ENCODE measurements around the gene DAPP1. TPM values are rescaled to one million over a fixed set of nuclear protein-coding genes. Genes with fewer than 3 reads are reported as not detected.

The DAPP1 gene
- total and polyA plus RNA-seq, 10 of the 15 experiments (the other 5 are each of a cell fraction or from before 2014, with no cell fraction given): 46.5 to 147 (median 74.2) TPM

DNA sequence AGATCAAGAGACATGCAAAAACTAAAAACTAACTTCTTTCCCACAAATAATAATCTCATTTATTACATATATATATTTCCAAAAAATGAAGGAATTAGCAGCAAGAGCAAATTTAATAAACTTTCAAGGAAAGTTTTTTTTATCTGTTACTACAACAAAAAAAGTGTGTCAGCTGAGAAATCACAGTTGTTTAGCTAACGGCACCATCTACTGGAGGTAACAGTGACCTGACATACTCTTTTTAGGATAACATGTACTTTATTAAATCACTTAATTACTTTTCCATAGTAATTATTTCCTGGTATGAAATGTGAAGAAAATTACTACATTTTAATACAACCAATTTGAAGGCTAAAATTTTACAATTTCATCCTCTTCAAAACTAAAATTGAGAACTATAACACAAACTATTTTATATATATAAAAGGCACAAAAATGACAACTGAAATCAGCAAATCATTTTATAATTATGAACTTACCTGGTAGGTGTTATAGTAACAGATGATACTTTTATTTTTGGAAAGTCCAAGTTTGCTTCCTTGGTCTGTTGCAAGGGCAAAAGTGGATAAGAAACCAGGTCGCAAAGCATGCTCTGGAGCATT, 68.5 kb downstream of the DAPP1 start:
- peaks cover 6% of the 10 kb centered on the region; the same call in 1 of the 2 replicates for H3K79me2 ChIP-seq (ENCODE audit: control insufficient read depth, insufficient read depth, low read length)
- DNase-seq (ENCODE audit: low read depth, low spot score) (no peak), ATAC-seq (peak; percentile 80), FAIRE-seq (peak; percentile 56)
- CTCF ChIA-PET: interaction anchor here (0.6 to 3.1 kb wide), 30 partner anchors 9 to 879 kb away, joined by 3 to 167 read pairs (median 6); partner anchors contain the start of genes DAPP1, DNAJB14, LAMTOR3 and TRMT10A
- intact Hi-C loops (cut with micrococcal nuclease; ENCODE audit: unreplicated experiment) (loop anchor here (1.0 to 10.0 kb wide), 4 partner anchors 74 to 322 kb away; no protein-coding TSS in a partner anchor), in situ Hi-C loops (cut with MboI) (no loop called here)
- H3K36me3 ChIP-seq (ENCODE audit: control insufficient read depth in 2 of 2, insufficient read depth in 2 of 2, low read length in 1 of 2): peaks cover 5 to 14% of the 10 kb centered on the region in 2 experiments
- RAD21 ChIA-PET (ENCODE audit: unreplicated experiment): interaction anchor here (0.8 to 3.9 kb wide), 13 partner anchors 9 to 325 kb away, joined by 3 to 98 read pairs (median 5); partner anchors contain the start of genes DAPP1, DNAJB14, LAMTOR3 and TRMT10A
- H3K27ac ChIP-seq (ENCODE audit: control insufficient read depth, insufficient read depth): no peak overlapping the region
- no peak overlapping the region for H3K4me2 ChIP-seq (ENCODE audit: control insufficient read depth, insufficient read depth)
- H4K20me1 ChIP-seq (ENCODE audit: control insufficient read depth, insufficient read depth): no peaks in the 10 kb centered on the region
- H3K4me3 ChIP-seq: no peak overlapping the region
- no peak overlapping the region for H2AFZ ChIP-seq (ENCODE audit: control insufficient read depth, low read depth, low read length)
- no peak overlapping the region for H3K9ac ChIP-seq (ENCODE audit: control insufficient read depth, insufficient read depth, low read length)
- H3K27me3 ChIP-seq (replicated peaks in 1 of 2; ENCODE audit: control insufficient read depth in 2 of 2, insufficient read depth in 2 of 2, low read length in 1 of 2): no peaks in the 10 kb centered on the region
- POLR2A ChIA-PET: interaction anchor here (0.7 to 0.9 kb wide), 4 partner anchors 23 to 326 kb away, joined by 3 to 7 read pairs (median 4); no protein-coding TSS in a partner anchor
- SMC1A ChIA-PET (ENCODE audit: uncharacterized antibody, unreplicated experiment): interaction anchor here (0.6 to 4.4 kb wide), 18 partner anchors 25 to 322 kb away, joined by 3 to 75 read pairs (median 4); partner anchors contain the start of genes DAPP1 and TRMT10A
- WGBS (ENCODE audit: insufficient coverage, insufficient replicate concordance, low lambda C conversion rate, missing lambda C conversion rate): 50% methylated on average over 2 of the region's 2 CpGs
- no peaks in the 10 kb centered on the region for H3K9me3 ChIP-seq (replicated peaks; ENCODE audit: control insufficient read depth, insufficient read depth, low read length)
- no peaks in the 10 kb centered on the region for H3K4me1 ChIP-seq (ENCODE audit: control insufficient read depth, insufficient read depth, low read length)
- no TSS peak for BruUV-seq (replicated peaks)
- TF ChIP-seq, protein P1, sequence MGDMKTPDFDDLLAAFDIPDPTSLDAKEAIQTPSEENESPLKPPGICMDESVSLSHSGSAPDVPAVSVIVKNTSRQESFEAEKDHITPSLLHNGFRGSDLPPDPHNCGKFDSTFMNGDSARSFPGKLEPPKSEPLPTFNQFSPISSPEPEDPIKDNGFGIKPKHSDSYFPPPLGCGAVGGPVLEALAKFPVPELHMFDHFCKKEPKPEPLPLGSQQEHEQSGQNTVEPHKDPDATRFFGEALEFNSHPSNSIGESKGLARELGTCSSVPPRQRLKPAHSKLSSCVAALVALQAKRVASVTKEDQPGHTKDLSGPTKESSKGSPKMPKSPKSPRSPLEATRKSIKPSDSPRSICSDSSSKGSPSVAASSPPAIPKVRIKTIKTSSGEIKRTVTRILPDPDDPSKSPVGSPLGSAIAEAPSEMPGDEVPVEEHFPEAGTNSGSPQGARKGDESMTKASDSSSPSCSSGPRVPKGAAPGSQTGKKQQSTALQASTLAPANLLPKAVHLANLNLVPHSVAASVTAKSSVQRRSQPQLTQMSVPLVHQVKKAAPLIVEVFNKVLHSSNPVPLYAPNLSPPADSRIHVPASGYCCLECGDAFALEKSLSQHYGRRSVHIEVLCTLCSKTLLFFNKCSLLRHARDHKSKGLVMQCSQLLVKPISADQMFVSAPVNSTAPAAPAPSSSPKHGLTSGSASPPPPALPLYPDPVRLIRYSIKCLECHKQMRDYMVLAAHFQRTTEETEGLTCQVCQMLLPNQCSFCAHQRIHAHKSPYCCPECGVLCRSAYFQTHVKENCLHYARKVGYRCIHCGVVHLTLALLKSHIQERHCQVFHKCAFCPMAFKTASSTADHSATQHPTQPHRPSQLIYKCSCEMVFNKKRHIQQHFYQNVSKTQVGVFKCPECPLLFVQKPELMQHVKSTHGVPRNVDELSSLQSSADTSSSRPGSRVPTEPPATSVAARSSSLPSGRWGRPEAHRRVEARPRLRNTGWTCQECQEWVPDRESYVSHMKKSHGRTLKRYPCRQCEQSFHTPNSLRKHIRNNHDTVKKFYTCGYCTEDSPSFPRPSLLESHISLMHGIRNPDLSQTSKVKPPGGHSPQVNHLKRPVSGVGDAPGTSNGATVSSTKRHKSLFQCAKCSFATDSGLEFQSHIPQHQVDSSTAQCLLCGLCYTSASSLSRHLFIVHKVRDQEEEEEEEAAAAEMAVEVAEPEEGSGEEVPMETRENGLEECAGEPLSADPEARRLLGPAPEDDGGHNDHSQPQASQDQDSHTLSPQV (IDR thresholded peaks at IDR 0.05): 0 out of 2 replicates have a peak, but pooled peaks have one; percentile 65
- TF ChIP-seq RAD21 (IDR thresholded peaks at IDR 0.05; ENCODE audit: insufficient read depth, low read depth, low read length) (peak; percentile 85), TAF1 (IDR thresholded peaks at IDR 0.05; ENCODE audit: borderline replicate concordance, low read depth, low read length) (no peak), SMC3 (IDR thresholded peaks at IDR 0.05; ENCODE audit: borderline replicate concordance, low read length) (peak; percentile 83), ZNF384 (IDR thresholded peaks at IDR 0.05; ENCODE audit: borderline replicate concordance, low read depth, low read length) (peak; percentile 80), RCOR1 (conservative IDR thresholded peaks at IDR 0.05; ENCODE audit: low read depth, low read length) (no peak), KAT2A (conservative IDR thresholded peaks at IDR 0.05; ENCODE audit: control insufficient read depth, low read depth, low read length) (no peak)
- TF ChIP-seq, protein P2, sequence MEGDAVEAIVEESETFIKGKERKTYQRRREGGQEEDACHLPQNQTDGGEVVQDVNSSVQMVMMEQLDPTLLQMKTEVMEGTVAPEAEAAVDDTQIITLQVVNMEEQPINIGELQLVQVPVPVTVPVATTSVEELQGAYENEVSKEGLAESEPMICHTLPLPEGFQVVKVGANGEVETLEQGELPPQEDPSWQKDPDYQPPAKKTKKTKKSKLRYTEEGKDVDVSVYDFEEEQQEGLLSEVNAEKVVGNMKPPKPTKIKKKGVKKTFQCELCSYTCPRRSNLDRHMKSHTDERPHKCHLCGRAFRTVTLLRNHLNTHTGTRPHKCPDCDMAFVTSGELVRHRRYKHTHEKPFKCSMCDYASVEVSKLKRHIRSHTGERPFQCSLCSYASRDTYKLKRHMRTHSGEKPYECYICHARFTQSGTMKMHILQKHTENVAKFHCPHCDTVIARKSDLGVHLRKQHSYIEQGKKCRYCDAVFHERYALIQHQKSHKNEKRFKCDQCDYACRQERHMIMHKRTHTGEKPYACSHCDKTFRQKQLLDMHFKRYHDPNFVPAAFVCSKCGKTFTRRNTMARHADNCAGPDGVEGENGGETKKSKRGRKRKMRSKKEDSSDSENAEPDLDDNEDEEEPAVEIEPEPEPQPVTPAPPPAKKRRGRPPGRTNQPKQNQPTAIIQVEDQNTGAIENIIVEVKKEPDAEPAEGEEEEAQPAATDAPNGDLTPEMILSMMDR (IDR thresholded peaks at IDR 0.05 in 2 of 3, conservative IDR thresholded peaks at IDR 0.05 in 1 of 3; ENCODE audit: control insufficient read depth in 2 of 3, extremely low read depth in 1 of 3, insufficient read depth in 1 of 3, low read depth in 3 of 3, low read length in 3 of 3): peak; percentile 47 to 75 (median 49); a peak in 4 of 6 replicates
